K562 (cell line): ENCODE measurements around the gene RERE. TPM values are rescaled to one million over a fixed set of nuclear protein-coding genes. Genes with fewer than 3 reads are reported as not detected.

Experiments used
- AFF4 ChIP-seq: sonication (generic); formaldehyde crosslinking; IDR thresholded peaks from 2 replicates; pipeline ENCODE4 v1.8.0; 2023; ENCODE audit warnings: mild to moderate bottlenecking, missing genetic modification reagents
- FOXP4 ChIP-seq: sonication (generic); formaldehyde crosslinking; IDR thresholded peaks from 2 replicates; pipeline ENCODE4 v1.8.0; 2022; ENCODE audit warnings: mild to moderate bottlenecking, missing genetic modification reagents, borderline replicate concordance
- MBD2 ChIP-seq: sonication (generic); IDR thresholded peaks from 2 replicates; pipeline ENCODE4 v1.6.1; 2016; ENCODE audit warnings: low read depth, borderline replicate concordance
- MTF1 ChIP-seq: fragments of 250-450 bp; sonication (Bioruptor Pico); IDR thresholded peaks from 2 replicates; pipeline ENCODE4 v1.9.0; 2021; ENCODE audit warnings: moderate library complexity, mild to moderate bottlenecking, inconsistent platforms, borderline replicate concordance
- PCBP1 ChIP-seq: fragments of 200-400 bp; formaldehyde crosslinking; IDR thresholded peaks from 2 replicates; pipeline ENCODE4 v1.6.1; 2018; ENCODE audit warnings: mild to moderate bottlenecking, low read depth, low read length; ENCODE audit not compliant: poor library complexity, severe bottlenecking
- POLR2AphosphoS2 ChIP-seq: IDR thresholded peaks from 2 replicates; pipeline ENCODE4 v1.6.1; 2012; ENCODE audit warnings: low read length, improper control_type of control experiment
- TAF15 ChIP-seq: fragments of 200-400 bp; formaldehyde crosslinking; IDR thresholded peaks from 2 replicates; pipeline ENCODE4 v1.6.1; 2017; ENCODE audit warnings: mild to moderate bottlenecking, low read depth, low read length, moderate library complexity
- THAP7 ChIP-seq: fragments of 250-450 bp; sonication (Bioruptor Pico); IDR thresholded peaks from 2 replicates; pipeline ENCODE4 v1.5.0; 2021
- VEZF1 ChIP-seq: fragments of 200-800 bp; sonication (Bioruptor generic); IDR thresholded peaks from 2 replicates; pipeline ENCODE4 v1.6.1; 2017; ENCODE audit warnings: missing genetic modification characterization, missing compliant biosample characterization
- ZNF184 ChIP-seq: sonication (generic); formaldehyde crosslinking; IDR thresholded peaks from 2 replicates; pipeline ENCODE4 v1.5.0; 2020; ENCODE audit warnings: missing genetic modification reagents
- ZNF431 ChIP-seq: sonication (generic); formaldehyde crosslinking; IDR thresholded peaks from 2 replicates; pipeline ENCODE4 v1.8.0; 2022; ENCODE audit warnings: mild to moderate bottlenecking, missing genetic modification reagents
- ZNF609 ChIP-seq: sonication (generic); formaldehyde crosslinking; IDR thresholded peaks from 2 replicates; pipeline ENCODE4 v1.8.1; 2023; ENCODE audit warnings: missing genetic modification reagents, mild to moderate bottlenecking, borderline replicate concordance
- polyA plus RNA-seq, 8 experiments: library from polyadenylated mRNA; depleted of rRNA in 4 of 8; stranded (reverse) in 5 of 8; unstranded in 3 of 8; fragments of >200 nt; fragmentation: Nextera tagmentation in 2 of 8; fragmentation: Illumina TruSeq in 1 of 8; extraction: Ambion mirVana in 2 of 8; extraction: Trizol in 1 of 8; gene quantifications; 2 replicates each; pipeline versions ENCODE4 v1.2.1 to v1.2.3, GENCODE V29; 2011 to 2014; ENCODE audit warnings: inconsistent platforms in 1 of 8, missing spikeins in 1 of 8
- total RNA-seq, 7 experiments: library from RNA; depleted of rRNA in 6 of 7; stranded (reverse); fragments of >200 nt in 6 of 7; fragmentation: Illumina TruSeq in 2 of 7; extraction: Trizol in 2 of 7; gene quantifications; 2 replicates each; pipeline versions ENCODE4 v1.2.1 to v1.2.3, GENCODE V29; 2011 to 2021; ENCODE audit warnings: low replicate concordance in 1 of 7

RERE gene
- total and polyA plus RNA-seq, 9 of the 15 experiments (the other 6 are each of a cell fraction or from before 2014, with no cell fraction given) = 3.0 to 51.5 (median 13.4) TPM

- 0 out of 2 replicates have a peak, but pooled peaks have one; percentile 26 for TF ChIP-seq ZNF609 (CRISPR knock-in tag)
- no peak for TF ChIP-seq PCBP1
- TF ChIP-seq ZNF184 (CRISPR knock-in tag) = no peak
- peak; percentile 80 for TF ChIP-seq VEZF1
- no peak for TF ChIP-seq FOXP4 (CRISPR knock-in tag)
- TF ChIP-seq ZNF431 = no peak
- TF ChIP-seq TAF15 = no peak
- TF ChIP-seq THAP7 = no peak
- TF ChIP-seq POLR2AphosphoS2 = no peak
- no peak for TF ChIP-seq AFF4 (CRISPR knock-in tag)
- TF ChIP-seq MTF1 (CRISPR knock-in tag) = no peak
- peak; percentile 65; the same call in 1 of the 2 replicates for TF ChIP-seq MBD2
These were observed 191.2 kb downstream of the RERE start (continued) for GRCh38 chr1:8625981-8626898.
